Measurements from ENCODE around the gene ARID1A.
"Not testable (repeated sequence)": the region's sequence is repeated elsewhere in the genome, so short reads cannot be mapped to it uniquely, and the experiment has no call there.

ARID1A gene

GRCh38 chr1:26695356-26696118 lies at the start of gene ARID1A:
Gene ARID1A (plus strand): TSS chr1:26696015. CDS start chr1:26696404, 389 bp downstream.
- DNase-seq: peak; percentile 98

DNA sequence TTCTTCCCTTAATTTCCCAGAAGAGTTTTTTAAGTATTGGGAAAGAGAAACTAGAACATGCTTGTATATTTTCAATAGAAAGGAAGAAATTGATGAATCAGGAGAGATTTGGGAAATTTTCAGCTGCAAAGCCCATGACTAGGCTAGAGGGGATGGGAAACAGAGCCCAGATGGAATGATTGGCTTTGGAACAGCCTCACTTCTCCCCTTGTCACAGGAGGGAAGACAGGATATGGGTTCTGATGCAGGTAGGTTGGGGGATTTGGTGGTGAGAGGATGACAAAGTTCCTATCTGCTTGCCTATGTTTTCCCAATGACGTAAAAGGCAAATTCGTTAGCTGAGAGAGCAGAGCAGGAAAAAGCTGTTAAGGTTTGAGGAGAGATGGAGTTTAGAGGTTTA lies 31.0 kb upstream of the ARID1A start:
- DNase-seq: no peak

DNA sequence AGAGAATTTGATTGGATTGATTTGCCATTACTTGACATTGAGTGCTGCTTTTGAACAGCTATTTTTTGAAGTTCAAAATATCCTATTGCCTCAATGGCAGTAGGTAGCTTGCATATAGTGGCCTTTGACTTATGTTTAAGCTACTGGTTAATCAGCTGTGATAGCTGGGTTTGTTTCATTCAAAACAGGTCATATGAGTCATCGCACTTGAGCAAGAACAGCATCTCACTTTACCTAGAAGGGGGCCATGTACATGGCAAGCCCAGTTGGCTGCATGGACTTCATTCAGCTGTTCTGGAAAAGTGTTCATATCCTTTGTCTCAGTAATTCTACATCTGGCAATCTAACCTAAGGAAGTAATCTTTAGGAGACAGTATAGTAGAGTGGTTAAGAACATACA lies 29.0 kb upstream of the ARID1A start:
- DNase-seq: no peak

DNA sequence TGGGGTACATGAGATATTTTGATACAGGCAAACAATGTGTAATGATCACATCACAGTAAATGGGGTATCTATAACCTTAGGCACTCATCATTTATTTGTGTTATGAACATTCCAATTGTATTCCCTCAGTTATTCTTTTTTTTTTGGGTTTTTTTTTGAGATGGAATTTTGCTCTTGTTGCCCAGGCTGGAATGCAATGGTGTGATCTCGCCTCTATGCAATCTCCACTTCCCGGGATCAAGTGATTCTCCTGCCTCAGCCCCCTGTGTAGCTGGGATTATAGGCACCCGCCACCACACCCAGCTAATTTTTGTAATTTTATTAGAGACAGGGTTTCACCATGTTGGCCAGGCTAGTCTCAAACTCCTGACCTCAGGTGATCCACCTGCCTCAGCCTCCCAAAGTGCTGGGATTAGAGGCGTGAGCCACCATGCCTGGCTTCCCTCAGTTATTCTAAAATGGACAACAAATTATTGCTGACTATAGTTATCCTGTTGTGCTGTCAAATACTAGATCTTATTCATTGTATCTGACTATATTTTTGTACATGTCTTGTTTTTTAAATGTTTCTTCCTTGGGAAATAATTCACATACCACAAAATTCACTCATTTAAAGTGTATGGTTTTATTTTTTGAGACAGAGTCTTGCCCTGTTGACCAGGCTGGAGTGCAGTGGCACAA lies 27.6 kb upstream of the ARID1A start:
- DNase-seq: not testable (repeated sequence)

- DNase-seq: peak; percentile 75
Measured at GRCh38 chr1:26677306-26678115, 18.3 kb upstream of the ARID1A start.

DNA sequence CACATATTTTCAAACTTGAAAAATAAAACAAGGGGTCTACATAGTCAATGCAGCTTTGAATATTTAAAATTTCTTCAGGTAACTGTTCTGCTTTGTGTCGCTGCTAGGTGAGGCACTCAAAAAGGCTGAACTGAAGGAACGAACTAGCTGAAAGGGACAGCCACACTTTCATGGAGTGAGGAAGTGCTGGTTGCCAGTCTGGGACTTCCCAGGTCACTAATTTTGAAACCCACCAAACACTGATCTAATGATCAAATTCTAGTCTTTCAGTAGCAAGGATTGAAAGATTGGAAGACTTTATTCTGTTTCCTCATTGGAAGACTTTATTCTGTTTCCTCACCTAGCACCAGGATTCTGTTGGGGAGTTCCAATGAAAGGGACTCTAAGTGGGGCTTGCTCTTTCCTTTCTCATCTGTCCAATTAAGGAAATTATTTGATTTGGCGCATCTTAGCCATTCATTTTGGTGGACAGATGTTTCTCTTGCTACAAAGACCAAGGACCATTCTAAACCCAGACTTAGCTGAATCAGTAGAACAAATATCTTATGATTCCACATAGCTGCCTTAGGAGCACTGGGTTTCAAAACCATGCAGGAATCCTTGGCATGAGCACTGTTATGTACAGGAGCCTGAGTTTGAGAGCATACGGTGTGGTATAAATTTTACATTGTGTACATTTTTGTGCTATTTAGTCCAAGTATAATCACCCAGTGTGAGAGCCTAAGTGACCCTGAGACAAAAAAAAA lies 10.9 kb upstream of the ARID1A start:
- DNase-seq: no peak

DNA sequence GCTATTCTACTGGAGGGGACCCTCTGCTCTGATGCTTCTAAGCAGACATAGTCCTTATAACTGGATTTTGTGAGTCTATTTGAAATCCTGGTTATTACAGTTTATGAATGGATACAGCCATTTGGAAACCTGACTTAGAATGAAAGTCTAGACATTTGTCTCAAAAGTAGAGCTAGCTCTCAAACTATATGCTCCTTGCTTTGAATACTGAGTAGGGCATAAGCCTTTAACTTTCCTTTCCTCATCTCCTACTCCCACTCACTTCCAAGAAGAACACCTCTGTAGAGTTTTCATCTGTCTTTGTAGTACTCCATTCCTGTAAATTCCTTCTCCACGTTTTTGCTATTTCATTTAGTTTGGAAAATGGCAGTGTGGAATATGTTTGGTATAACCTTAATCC lies 9.0 kb upstream of the ARID1A start:
- no peak for DNase-seq

- no peak for DNase-seq
Measured at GRCh38 chr1:26689504-26689903, 6.3 kb upstream of the ARID1A start.

DNA sequence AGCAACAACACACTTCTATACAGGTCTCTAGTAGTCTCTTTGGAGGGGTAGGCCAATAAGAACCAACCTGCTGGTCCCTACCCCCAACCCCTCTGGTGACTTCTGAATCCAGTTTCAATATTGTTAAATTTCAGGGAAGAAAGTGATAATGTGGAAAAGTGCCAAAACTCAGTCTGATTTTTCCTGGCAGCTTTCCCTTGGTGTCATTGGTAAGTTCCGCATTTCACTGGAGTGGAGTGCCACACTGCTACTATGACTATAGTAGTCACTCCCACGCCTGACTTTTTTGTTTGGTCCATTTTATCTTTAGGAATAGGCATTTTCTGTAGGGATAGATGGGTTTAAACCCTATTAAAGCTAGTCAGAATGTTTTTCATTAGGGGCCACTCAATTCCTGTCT lies 5.7 kb upstream of the ARID1A start:
- DNase-seq: no peak

- DNase-seq: no peak
Measured at GRCh38 chr1:26690576-26691031, 5.2 kb upstream of the ARID1A start.

- DNase-seq: peak; percentile 88
Measured at GRCh38 chr1:26692211-26692792, 3.5 kb upstream of the ARID1A start.

- DNase-seq: peak; percentile 93
Measured at GRCh38 chr1:26692793-26693490, 2.9 kb upstream of the ARID1A start.

GRCh38 chr1:26693599-26694572 lies 1.9 kb upstream of the ARID1A start:
- DNase-seq: no peak

DNA sequence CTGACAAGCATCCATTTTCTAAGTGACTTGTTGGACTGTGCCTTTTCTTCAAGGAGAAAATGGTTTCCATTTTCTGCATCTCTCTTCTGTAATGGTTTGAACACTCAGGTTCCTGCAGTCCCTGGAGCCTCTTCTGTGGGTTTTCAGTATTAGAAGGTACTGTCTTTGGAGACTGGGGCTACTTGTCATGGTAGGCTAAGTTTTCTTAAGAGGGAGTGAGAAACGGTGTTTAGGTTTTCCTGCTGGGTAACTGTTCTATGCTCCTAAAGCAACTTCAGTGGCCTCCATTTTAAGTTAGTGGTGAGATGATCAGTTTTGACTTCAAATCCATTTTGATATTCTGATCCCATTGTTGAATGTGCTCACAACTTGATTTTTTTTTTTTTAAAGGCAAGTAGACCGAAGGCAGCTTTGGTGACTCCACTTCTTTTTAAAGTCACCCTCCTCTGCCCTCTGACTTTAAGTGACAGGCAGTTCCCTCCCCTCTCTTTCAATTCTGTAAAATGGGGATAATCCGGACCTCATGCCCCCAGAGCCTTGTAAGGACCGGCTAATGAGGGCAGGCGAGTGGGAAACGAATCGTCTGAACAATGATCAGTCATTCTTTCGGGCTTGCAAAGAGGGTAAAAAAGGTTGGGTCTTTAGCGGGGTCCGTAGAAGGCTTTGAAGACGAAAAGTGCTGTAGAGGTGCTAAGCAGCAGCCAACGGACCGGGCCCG lies 1.0 kb upstream of the ARID1A start:
- DNase-seq: peak; percentile 38

DNA sequence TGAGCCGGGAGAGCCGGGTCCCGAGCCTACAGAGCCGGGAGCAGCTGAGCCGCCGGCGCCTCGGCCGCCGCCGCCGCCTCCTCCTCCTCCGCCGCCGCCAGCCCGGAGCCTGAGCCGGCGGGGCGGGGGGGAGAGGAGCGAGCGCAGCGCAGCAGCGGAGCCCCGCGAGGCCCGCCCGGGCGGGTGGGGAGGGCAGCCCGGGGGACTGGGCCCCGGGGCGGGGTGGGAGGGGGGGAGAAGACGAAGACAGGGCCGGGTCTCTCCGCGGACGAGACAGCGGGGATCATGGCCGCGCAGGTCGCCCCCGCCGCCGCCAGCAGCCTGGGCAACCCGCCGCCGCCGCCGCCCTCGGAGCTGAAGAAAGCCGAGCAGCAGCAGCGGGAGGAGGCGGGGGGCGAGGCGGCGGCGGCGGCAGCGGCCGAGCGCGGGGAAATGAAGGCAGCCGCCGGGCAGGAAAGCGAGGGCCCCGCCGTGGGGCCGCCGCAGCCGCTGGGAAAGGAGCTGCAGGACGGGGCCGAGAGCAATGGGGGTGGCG lies 371 bp downstream of the ARID1A start:
- DNase-seq: no peak

DNA sequence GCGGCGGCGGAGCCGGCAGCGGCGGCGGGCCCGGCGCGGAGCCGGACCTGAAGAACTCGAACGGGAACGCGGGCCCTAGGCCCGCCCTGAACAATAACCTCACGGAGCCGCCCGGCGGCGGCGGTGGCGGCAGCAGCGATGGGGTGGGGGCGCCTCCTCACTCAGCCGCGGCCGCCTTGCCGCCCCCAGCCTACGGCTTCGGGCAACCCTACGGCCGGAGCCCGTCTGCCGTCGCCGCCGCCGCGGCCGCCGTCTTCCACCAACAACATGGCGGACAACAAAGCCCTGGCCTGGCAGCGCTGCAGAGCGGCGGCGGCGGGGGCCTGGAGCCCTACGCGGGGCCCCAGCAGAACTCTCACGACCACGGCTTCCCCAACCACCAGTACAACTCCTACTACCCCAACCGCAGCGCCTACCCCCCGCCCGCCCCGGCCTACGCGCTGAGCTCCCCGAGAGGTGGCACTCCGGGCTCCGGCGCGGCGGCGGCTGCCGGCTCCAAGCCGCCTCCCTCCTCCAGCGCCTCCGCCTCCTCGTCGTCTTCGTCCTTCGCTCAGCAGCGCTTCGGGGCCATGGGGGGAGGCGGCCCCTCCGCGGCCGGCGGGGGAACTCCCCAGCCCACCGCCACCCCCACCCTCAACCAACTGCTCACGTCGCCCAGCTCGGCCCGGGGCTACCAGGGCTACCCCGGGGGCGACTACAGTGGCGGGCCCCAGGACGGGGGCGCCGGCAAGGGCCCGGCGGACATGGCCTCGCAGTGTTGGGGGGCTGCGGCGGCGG lies 1.0 kb downstream of the ARID1A start:
- peak; percentile 69 for DNase-seq

DNA sequence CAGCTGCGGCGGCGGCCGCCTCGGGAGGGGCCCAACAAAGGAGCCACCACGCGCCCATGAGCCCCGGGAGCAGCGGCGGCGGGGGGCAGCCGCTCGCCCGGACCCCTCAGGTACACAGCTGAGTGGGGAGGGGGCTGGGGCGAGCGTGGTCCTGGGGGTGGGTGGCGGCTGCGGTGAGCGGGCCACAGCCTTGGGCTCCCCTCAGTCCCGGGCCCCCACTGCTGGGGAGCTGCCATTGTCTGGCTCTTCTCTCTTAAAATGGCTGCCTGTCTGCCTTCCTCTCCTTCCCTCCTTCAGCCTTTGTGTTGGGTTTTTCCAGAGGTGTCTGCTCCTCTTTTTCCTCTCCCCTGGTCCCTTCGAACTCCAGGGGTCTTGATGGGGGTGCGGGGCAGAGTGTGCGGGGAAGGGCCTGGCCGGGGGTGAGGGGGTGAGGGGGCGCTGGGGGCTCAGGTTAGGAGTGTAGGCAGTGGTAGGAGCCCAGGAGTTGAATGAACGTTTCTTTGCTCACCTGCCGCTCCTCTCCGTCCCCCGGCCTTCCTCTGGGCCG lies 1.7 kb downstream of the ARID1A start:
- peak; percentile 25 for DNase-seq

Data from CD4-positive, alpha-beta T cell treated with Interleukin-10 for 1 hour (primary cell).